Mesendoderm (in vitro differentiated cells): Measurements from ENCODE around the gene COPE.

Source experiments
- DNase-seq: peaks from one replicate; pipeline ENCODE4 v3.0.0; 2013
- H2AK5ac ChIP-seq: 2 replicates; pipeline ENCODE4 v1.6.1; 2013; ENCODE audit warnings: low read length, inconsistent platforms
- H2BK120ac ChIP-seq: 2 replicates; pipeline ENCODE4 v1.6.1; 2013; ENCODE audit warnings: low read depth, mild to moderate bottlenecking, low read length, moderate library complexity, mixed read lengths
- H2BK15ac ChIP-seq: replicated peaks from 2 replicates; pipeline ENCODE4 v1.6.1; 2013; ENCODE audit warnings: low read depth, mild to moderate bottlenecking, moderate library complexity
- H2BK5ac ChIP-seq: 2 replicates; pipeline ENCODE4 v1.6.1; 2013; ENCODE audit warnings: low read length, inconsistent platforms
- H3K18ac ChIP-seq: 2 replicates; pipeline ENCODE4 v1.6.1; 2013; ENCODE audit warnings: mild to moderate bottlenecking, low read length, mixed read lengths
- H3K23ac ChIP-seq: one replicate; pipeline ENCODE4 v1.6.1; 2013; ENCODE audit warnings: low read length
- H3K27ac ChIP-seq: 2 replicates; pipeline ENCODE4 v1.5.1; 2013; ENCODE audit warnings: low read depth, mild to moderate bottlenecking, inconsistent platforms, low read length, moderate library complexity
- H3K27me3 ChIP-seq: 2 replicates; pipeline ENCODE4 v1.6.1; 2013; ENCODE audit warnings: low read length, control low read depth, mild to moderate bottlenecking, inconsistent platforms; ENCODE audit not compliant: insufficient read depth, poor library complexity
- H3K36me3 ChIP-seq: 2 replicates; pipeline ENCODE4 v1.6.1; 2013; ENCODE audit warnings: low read length, inconsistent platforms; ENCODE audit not compliant: control insufficient read depth, insufficient read depth
- H3K4ac ChIP-seq: one replicate; pipeline ENCODE4 v1.6.1; 2013; ENCODE audit warnings: low read depth, mild to moderate bottlenecking, low read length, moderate library complexity
- H3K4me1 ChIP-seq: 2 replicates; pipeline ENCODE4 v1.6.1; 2013; ENCODE audit warnings: low read depth, low read length, inconsistent platforms; ENCODE audit not compliant: control insufficient read depth
- H3K4me2 ChIP-seq: 2 replicates; pipeline ENCODE4 v1.6.1; 2013; ENCODE audit warnings: low read length
- H3K4me3 ChIP-seq: 2 replicates; pipeline ENCODE4 v1.5.1; 2013; ENCODE audit warnings: mild to moderate bottlenecking, low read length
- H3K56ac ChIP-seq: one replicate; pipeline ENCODE4 v1.6.1; 2013; ENCODE audit warnings: low read length
- H3K79me1 ChIP-seq: 2 replicates; pipeline ENCODE4 v1.6.1; 2013; ENCODE audit warnings: low read length, inconsistent platforms
- H3K79me2 ChIP-seq: 2 replicates; pipeline ENCODE4 v1.6.1; 2013; ENCODE audit warnings: mild to moderate bottlenecking, low read length; ENCODE audit not compliant: control insufficient read depth, insufficient read depth
- H3K9ac ChIP-seq: 2 replicates; pipeline ENCODE4 v1.6.1; 2013; ENCODE audit warnings: low read length, inconsistent platforms
- H4K5ac ChIP-seq: one replicate; pipeline ENCODE4 v1.6.1; 2013; ENCODE audit warnings: low read length
- H4K8ac ChIP-seq: one replicate; pipeline ENCODE4 v1.6.1; 2013; ENCODE audit warnings: low read depth, mild to moderate bottlenecking, control low read depth, low read length, moderate library complexity
- WGBS: extraction: QIAGEN DNeasy Blood & Tissue Kit; methylation state at CpG from one replicate; pipeline ENCODE4 v1.1.7; 2013; ENCODE audit warnings: low lambda C conversion rate, missing lambda C conversion rate; ENCODE audit not compliant: insufficient coverage; ENCODE audit errors: extremely low coverage; 5-methylcytosine and 5-hydroxymethylcytosine counted together

Gene COPE

DNA sequence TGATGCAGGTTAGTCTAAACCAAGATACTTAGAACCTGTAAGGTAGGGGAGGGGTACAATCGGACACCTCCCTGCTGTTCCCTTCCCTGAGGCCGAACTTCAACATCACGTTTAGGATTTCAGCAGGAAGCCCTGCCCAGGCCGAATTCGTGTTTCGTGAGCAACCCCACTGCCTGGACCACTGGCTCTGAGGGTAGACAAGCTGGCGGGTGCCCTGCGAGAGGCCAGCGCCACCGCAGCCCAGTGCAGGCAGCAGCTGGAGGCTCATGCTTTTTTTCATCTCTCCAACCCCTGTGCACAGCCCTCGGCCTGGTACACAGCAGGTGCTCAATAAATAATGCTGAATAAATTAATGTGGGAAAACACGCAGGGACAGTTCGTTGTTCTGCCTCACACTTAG is 14.1 kb upstream of the COPE start:
- no peak overlapping the region for H2BK120ac ChIP-seq
- H3K36me3 ChIP-seq, result no peaks in the 10 kb centered on the region
- H3K9ac ChIP-seq, result no peak overlapping the region
- H4K8ac ChIP-seq, result no peak overlapping the region
- H3K79me1 ChIP-seq, result no peaks in the 10 kb centered on the region
- H4K5ac ChIP-seq, result no peak overlapping the region
- H3K27me3 ChIP-seq, result no peaks in the 10 kb centered on the region
- no peak overlapping the region for H3K27ac ChIP-seq
- H2BK15ac ChIP-seq, result no peak overlapping the region
- H3K23ac ChIP-seq, result no peak overlapping the region
- H2BK5ac ChIP-seq, result no peak overlapping the region
- WGBS, result no CpG with 5 or more reads among the region's 13 CpGs
- H3K18ac ChIP-seq, result no peak overlapping the region
- peaks cover 3% of the 10 kb centered on the region for H3K4me1 ChIP-seq
- no peak overlapping the region for H2AK5ac ChIP-seq
- no peak overlapping the region for H3K4me2 ChIP-seq
- no peak overlapping the region for H3K56ac ChIP-seq
- no peak for DNase-seq
- H3K79me2 ChIP-seq, result no peaks in the 10 kb centered on the region
- no peak overlapping the region for H3K4ac ChIP-seq
- H3K4me3 ChIP-seq, result no peak overlapping the region

GRCh38 chr19:18932216-18932841 is 13.1 kb upstream of the COPE start:
- H3K4me2 ChIP-seq, result peak overlapping the region; percentile 99
- H3K79me2 ChIP-seq, result no peaks in the 10 kb centered on the region
- no peak overlapping the region for H2BK5ac ChIP-seq
- no peak overlapping the region for H3K23ac ChIP-seq
- H4K8ac ChIP-seq, result no peak overlapping the region
- no CpG with 5 or more reads among the region's 37 CpGs for WGBS
- no peak overlapping the region for H3K27ac ChIP-seq
- H3K27me3 ChIP-seq, result no peaks in the 10 kb centered on the region
- DNase-seq, result peak; percentile 96
- H3K56ac ChIP-seq, result peak overlapping the region; percentile 34
- H3K4me3 ChIP-seq, result peak overlapping the region; percentile 45
- no peak overlapping the region for H3K4ac ChIP-seq
- no peak overlapping the region for H2BK15ac ChIP-seq
- peak overlapping the region; percentile 27 for H3K9ac ChIP-seq
- no peaks in the 10 kb centered on the region for H3K36me3 ChIP-seq
- no peak overlapping the region for H2BK120ac ChIP-seq
- no peak overlapping the region for H4K5ac ChIP-seq
- H2AK5ac ChIP-seq, result no peak overlapping the region
- H3K79me1 ChIP-seq, result no peaks in the 10 kb centered on the region
- peaks cover 3% of the 10 kb centered on the region for H3K4me1 ChIP-seq
- no peak overlapping the region for H3K18ac ChIP-seq

DNA sequence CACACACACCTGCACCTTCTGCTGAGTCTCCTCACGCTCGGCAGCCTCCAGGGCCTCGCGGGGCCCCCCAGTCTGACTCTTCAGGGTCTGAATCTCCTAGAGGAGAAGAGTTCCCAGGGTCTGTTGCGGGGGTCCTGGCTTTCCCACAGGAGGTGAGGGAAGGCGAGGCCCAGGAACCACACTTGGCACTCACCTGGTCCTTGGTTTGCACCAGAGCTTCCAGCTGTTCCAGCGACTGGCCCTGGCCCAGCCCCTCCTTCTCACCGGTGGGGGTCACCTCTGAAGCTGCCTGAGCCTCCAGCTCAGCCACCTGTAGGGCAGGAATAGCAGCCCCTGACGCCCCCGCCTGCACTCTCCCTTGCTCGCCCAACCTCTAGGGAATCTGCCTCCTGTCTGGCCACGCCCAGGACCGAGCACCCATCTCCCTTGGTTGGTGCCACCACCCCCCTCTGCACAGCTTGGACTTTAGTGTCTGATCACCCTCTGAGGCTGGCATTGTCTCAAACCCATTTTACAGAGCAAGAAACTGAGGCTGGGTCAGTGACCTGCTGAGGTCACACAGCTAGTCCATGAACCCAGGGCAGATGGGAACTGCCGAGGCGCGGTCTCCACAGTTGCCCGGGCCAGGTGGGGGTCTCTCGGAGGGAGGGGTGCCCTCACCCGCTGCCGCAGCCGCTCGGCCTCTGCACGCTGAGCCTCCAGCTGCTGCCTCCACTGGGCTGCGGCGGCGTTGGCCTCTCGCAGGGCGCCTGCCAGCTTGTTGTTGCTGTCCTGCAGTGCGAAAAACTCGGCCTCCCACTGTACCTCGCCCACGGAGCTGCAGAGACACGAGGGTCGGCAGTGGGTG is 12.4 kb upstream of the COPE start:
- Histone ChIP-seq H3K79me2 (no peaks in the 10 kb centered on the region), H3K27me3 (no peaks in the 10 kb centered on the region), H2AK5ac (no peak overlapping the region), H2BK120ac (no peak overlapping the region), H2BK5ac (no peak overlapping the region), H4K5ac (no peak overlapping the region), H2BK15ac (no peak overlapping the region), H3K56ac (no peak overlapping the region), H4K8ac (no peak overlapping the region), H3K18ac (no peak overlapping the region), H3K9ac (no peak overlapping the region), H3K36me3 (no peaks in the 10 kb centered on the region), H3K4me1 (peaks cover 3% of the 10 kb centered on the region), H3K23ac (no peak overlapping the region), H3K27ac (no peak overlapping the region), H3K4ac (no peak overlapping the region), H3K4me2 (no peak overlapping the region), H3K4me3 (no peak overlapping the region), H3K79me1 (no peaks in the 10 kb centered on the region)
- no CpG with 5 or more reads among the region's 34 CpGs for WGBS
- DNase-seq, result no peak

- H2AK5ac ChIP-seq, result no peak overlapping the region
- DNase-seq, result no peak
- peaks cover 8% of the 10 kb centered on the region for H3K36me3 ChIP-seq
- no peak overlapping the region for H4K5ac ChIP-seq
- no peak overlapping the region for H3K23ac ChIP-seq
- H3K4me1 ChIP-seq, result peaks cover 3% of the 10 kb centered on the region
- no CpG with 5 or more reads among the region's 25 CpGs for WGBS
- no peaks in the 10 kb centered on the region for H3K79me2 ChIP-seq
- no peak overlapping the region for H3K18ac ChIP-seq
- H2BK120ac ChIP-seq, result no peak overlapping the region
- H3K4me3 ChIP-seq, result no peak overlapping the region
- H3K56ac ChIP-seq, result no peak overlapping the region
- no peak overlapping the region for H3K4me2 ChIP-seq
- H4K8ac ChIP-seq, result no peak overlapping the region
- H3K9ac ChIP-seq, result no peak overlapping the region
- H3K27ac ChIP-seq, result no peak overlapping the region
- H2BK5ac ChIP-seq, result no peak overlapping the region
- no peak overlapping the region for H3K4ac ChIP-seq
- no peak overlapping the region for H2BK15ac ChIP-seq
- H3K27me3 ChIP-seq, result no peaks in the 10 kb centered on the region
- no peaks in the 10 kb centered on the region for H3K79me1 ChIP-seq
These were observed 10.1 kb upstream of the COPE start for GRCh38 chr19:18929311-18929710.

DNA sequence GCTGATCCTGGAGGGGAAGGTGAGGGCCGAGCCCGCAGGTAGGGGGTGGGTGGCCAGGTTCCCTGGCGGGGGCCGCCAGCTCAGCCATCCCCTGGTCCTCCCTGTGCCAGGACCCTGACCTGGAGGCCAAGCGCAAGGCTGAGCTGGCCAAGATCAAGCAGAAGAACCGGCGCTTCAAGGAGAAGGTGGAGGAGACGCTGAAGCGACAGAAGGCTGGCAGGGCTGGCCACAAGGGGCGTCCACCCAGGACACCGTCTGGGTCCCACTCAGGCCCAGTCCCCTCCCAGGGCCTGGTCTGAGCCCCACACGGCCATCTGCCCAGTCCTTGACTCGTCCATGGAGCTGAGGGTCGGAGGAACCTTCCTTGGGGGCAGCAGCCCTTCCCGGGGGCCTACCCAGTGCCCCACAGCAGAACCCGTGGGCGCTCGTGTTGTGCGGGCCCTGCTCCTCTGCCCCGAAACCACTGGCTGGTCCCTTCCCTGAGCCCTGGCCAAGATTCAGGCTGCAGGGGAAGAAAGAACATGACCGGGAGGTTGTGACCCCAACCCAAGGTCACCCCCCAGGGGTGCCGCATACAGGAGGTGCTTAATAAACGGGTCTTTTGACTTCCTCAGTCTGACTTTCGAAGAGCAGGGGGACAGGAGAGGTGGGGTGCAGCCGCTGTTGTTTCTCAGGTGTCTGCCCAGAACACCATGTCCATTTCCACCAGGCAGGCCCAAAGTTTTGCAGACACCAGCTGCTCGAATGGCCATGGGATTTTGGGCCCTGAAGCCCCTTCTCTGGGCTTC is 9.0 kb upstream of the COPE start:
- no CpG with 5 or more reads among the region's 26 CpGs for WGBS

More for the DNA sequence above, 9.0 kb upstream of the COPE start:
- Histone ChIP-seq H3K56ac (no peak overlapping the region), H2BK15ac (no peak overlapping the region), H4K5ac (no peak overlapping the region), H3K23ac (no peak overlapping the region), H3K9ac (no peak overlapping the region), H3K27ac (no peak overlapping the region), H3K36me3 (peaks cover 9% of the 10 kb centered on the region), H3K79me1 (no peaks in the 10 kb centered on the region), H3K27me3 (no peaks in the 10 kb centered on the region), H3K4me3 (no peak overlapping the region), H2BK120ac (no peak overlapping the region), H3K4me2 (no peak overlapping the region), H3K4me1 (peaks cover 3% of the 10 kb centered on the region), H3K79me2 (no peaks in the 10 kb centered on the region), H3K18ac (no peak overlapping the region), H3K4ac (no peak overlapping the region), H2AK5ac (no peak overlapping the region), H2BK5ac (no peak overlapping the region), H4K8ac (no peak overlapping the region)
- no peak for DNase-seq
